SU-DHL-6 (cell line): ENCODE data around the gene PEAK3.

ENCODE experiments used
- H2AFZ ChIP-seq: fragments of 200-600 bp; sonication (generic); 2 replicates; pipeline ENCODE4 v1.6.1; 2014; ENCODE audit warnings: low read depth, mild to moderate bottlenecking, moderate library complexity, mixed read lengths, antibody characterized with exemption, low read length; ENCODE audit not compliant: severe bottlenecking
- H3F3A ChIP-seq: fragments of 200-600 bp; shearing (Covaris generic); 2 replicates; pipeline ENCODE4 v1.6.0; 2016; ENCODE audit warnings: antibody characterized with exemption, mild to moderate bottlenecking; ENCODE audit not compliant: insufficient read depth
- H3K27ac ChIP-seq: fragments of 200-600 bp; sonication (generic); 2 replicates; pipeline ENCODE4 v1.5.1; 2016; ENCODE audit warnings: low read depth, mild to moderate bottlenecking, low read length, moderate library complexity, mixed read lengths
- H3K27me3 ChIP-seq: fragments of 200-600 bp; sonication (generic), shearing (Covaris generic); 2 replicates; pipeline ENCODE4 v1.6.0; 2014; ENCODE audit warnings: mild to moderate bottlenecking, low read length
- H3K36me3 ChIP-seq: fragments of 200-600 bp; sonication (generic); 2 replicates; pipeline ENCODE4 v1.6.1; 2014; ENCODE audit warnings: mild to moderate bottlenecking, low read length, mixed read lengths
- H3K4me2 ChIP-seq: fragments of 300-600, 200-600 bp; shearing (Covaris generic), sonication (generic); 2 replicates; pipeline ENCODE4 v1.6.0; 2014; ENCODE audit warnings: low read length, low read depth, mild to moderate bottlenecking; ENCODE audit not compliant: poor library complexity, severe bottlenecking
- H3K4me3 ChIP-seq: fragments of 200-600 bp; sonication (generic); 2 replicates; pipeline ENCODE4 v1.5.1; 2014; ENCODE audit warnings: antibody characterized with exemption, low read length, mild to moderate bottlenecking, mixed read lengths; ENCODE audit not compliant: insufficient read depth, poor library complexity, severe bottlenecking
- H3K79me2 ChIP-seq: fragments of 200-600 bp; sonication (generic); 2 replicates; pipeline ENCODE4 v1.6.1; 2014; ENCODE audit warnings: mild to moderate bottlenecking, low read length, moderate library complexity; ENCODE audit not compliant: insufficient read depth
- H3K9ac ChIP-seq: fragments of 200-600 bp; sonication (generic); 2 replicates; pipeline ENCODE4 v1.7.0; 2014; ENCODE audit warnings: mild to moderate bottlenecking, low read length
- H3K9me2 ChIP-seq: fragments of 200-600 bp; sonication (generic); replicated peaks from 2 replicates; pipeline ENCODE4 v1.6.1; 2014; ENCODE audit warnings: low read length; ENCODE audit not compliant: insufficient read depth
- H3K9me3 ChIP-seq: fragments of 200-600 bp; sonication (generic); 2 replicates; pipeline ENCODE4 v1.6.1; 2014; ENCODE audit warnings: low read length, mixed read lengths; ENCODE audit not compliant: insufficient read depth
- H4K20me1 ChIP-seq: fragments of 200-600 bp; sonication (generic); 2 replicates; pipeline ENCODE4 v1.6.1; 2014; ENCODE audit warnings: low read depth, mild to moderate bottlenecking, antibody characterized with exemption, low read length, moderate library complexity, mixed read lengths
- CTCF ChIP-seq: fragments of 200-600 bp; sonication (generic); IDR thresholded peaks from one replicate; pipeline ENCODE4 v1.5.1; 2017; ENCODE audit warnings: antibody characterized with exemption, mild to moderate bottlenecking, low read length, moderate library complexity; ENCODE audit not compliant: insufficient read depth, poor library complexity, severe bottlenecking
- EZH2phosphoT487 ChIP-seq: fragments of 200-600 bp; sonication (generic), shearing (Covaris generic); conservative IDR thresholded peaks from 2 replicates; pipeline ENCODE4 v1.6.1; 2018; ENCODE audit warnings: mild to moderate bottlenecking, antibody characterized with exemption, low read length, moderate library complexity, mixed read lengths

The PEAK3 gene

GRCh38 chr19:2315121-2315817 is 33.3 kb upstream of the PEAK3 start:
- Histone ChIP-seq H3F3A (peaks cover 5% of the 10 kb centered on the region; the same call in 1 of the 2 replicates), H3K9me2 (no peaks in the 10 kb centered on the region), H3K9ac (no peak overlapping the region), H2AFZ (no peak overlapping the region), H4K20me1 (no peaks in the 10 kb centered on the region), H3K27ac (no peak overlapping the region), H3K9me3 (0 out of 2 replicates have a peak, but pooled peaks cover 9% of the 10 kb centered on the region), H3K4me3 (no peak overlapping the region), H3K36me3 (no peaks in the 10 kb centered on the region), H3K27me3 (no peaks in the 10 kb centered on the region), H3K79me2 (no peaks in the 10 kb centered on the region), H3K4me2 (no peak overlapping the region)
- TF ChIP-seq EZH2phosphoT487, result no peak
- no peak for TF ChIP-seq CTCF

- Histone ChIP-seq H2AFZ (no peak overlapping the region), H3K27me3 (no peaks in the 10 kb centered on the region), H3K4me3 (no peak overlapping the region), H4K20me1 (no peaks in the 10 kb centered on the region), H3K4me2 (no peak overlapping the region), H3K9me2 (no peaks in the 10 kb centered on the region), H3K27ac (no peak overlapping the region), H3F3A (no peaks in the 10 kb centered on the region; the same call in 1 of the 2 replicates), H3K79me2 (no peaks in the 10 kb centered on the region), H3K9me3 (0 out of 2 replicates have a peak, but pooled peaks cover 9% of the 10 kb centered on the region), H3K9ac (no peak overlapping the region), H3K36me3 (no peaks in the 10 kb centered on the region)
- TF ChIP-seq CTCF, result no peak
- no peak for TF ChIP-seq EZH2phosphoT487
These were observed 31.0 kb upstream of the PEAK3 start for GRCh38 chr19:2312820-2313501.

- no peaks in the 10 kb centered on the region for H3F3A ChIP-seq
- no peaks in the 10 kb centered on the region for H3K79me2 ChIP-seq
- no peaks in the 10 kb centered on the region for H4K20me1 ChIP-seq
- H3K9me3 ChIP-seq, result 0 out of 2 replicates have a peak, but pooled peaks cover 9% of the 10 kb centered on the region
- no peak overlapping the region for H3K9ac ChIP-seq
- no peak overlapping the region for H2AFZ ChIP-seq
- H3K27me3 ChIP-seq, result no peaks in the 10 kb centered on the region
- no peaks in the 10 kb centered on the region for H3K36me3 ChIP-seq
- TF ChIP-seq EZH2phosphoT487, result no peak
- no peak for TF ChIP-seq CTCF
- no peaks in the 10 kb centered on the region for H3K9me2 ChIP-seq
- H3K27ac ChIP-seq, result no peak overlapping the region
- H3K4me2 ChIP-seq, result no peak overlapping the region
- H3K4me3 ChIP-seq, result no peak overlapping the region
These were observed 29.1 kb upstream of the PEAK3 start for GRCh38 chr19:2311093-2311492.
